Peyer's patch (tissue), 4 donors: ENCODE measurements around the gene CDK7. TPM values are rescaled to one million over a fixed set of nuclear protein-coding genes. Genes with fewer than 3 reads are reported as not detected.

Source experiments
- DNase-seq, 3 donors: peaks; one replicate each; pipeline ENCODE4 v3.0.0-alpha.2; 2017 to 2019
- H3K27ac ChIP-seq, 4 donors: fragments of 200-600 bp; sonication (generic); one replicate each; pipeline ENCODE4 v1.5.1; 2016 to 2019
- H3K27me3 ChIP-seq, 2 donors: fragments of 200-600 bp; sonication (generic); one replicate each; pipeline ENCODE4 v1.5.1; 2019
- H3K36me3 ChIP-seq, 3 donors: fragments of 200-600 bp; sonication (generic); one replicate each; pipeline ENCODE4 v1.5.1; 2016 to 2019
- H3K4me1 ChIP-seq, 4 donors: fragments of 200-600 bp; sonication (generic); one replicate each; pipeline ENCODE4 v1.5.1; 2016 to 2019
- H3K4me3 ChIP-seq, 4 donors: fragments of 200-600 bp; sonication (generic); 1 replicate in 3 of 4; 2 replicates in 1 of 4; pipeline ENCODE4 v1.5.1; 2016 to 2019; ENCODE audit warnings: mild to moderate bottlenecking in 1 of 4
- H3K9me3 ChIP-seq, 4 donors: fragments of 200-600 bp; sonication (generic); one replicate each; pipeline ENCODE4 v1.5.1; 2016 to 2019; ENCODE audit warnings: mild to moderate bottlenecking in 1 of 4
- CTCF ChIP-seq, 6 experiments: fragments of 450-650 bp in 4 of 6; fragments of 200-600 bp in 2 of 6; sonication (generic) in 1 of 6; IDR thresholded peaks; one replicate each; pipeline ENCODE4 v1.5.1; 2017 to 2019; ENCODE audit warnings: antibody characterized with exemption in 6 of 6, mild to moderate bottlenecking in 3 of 6, moderate library complexity in 1 of 6
- POLR2A ChIP-seq, 2 donors: fragments of 450-650 bp; IDR thresholded peaks; one replicate each; pipeline ENCODE4 v1.5.1; 2017; ENCODE audit warnings: antibody characterized with exemption in 2 of 2, mild to moderate bottlenecking in 2 of 2, moderate library complexity in 2 of 2
- total RNA-seq, 4 donors: library from RNA; depleted of rRNA; stranded (reverse); fragments of >200 nt; gene quantifications; one replicate each; pipeline ENCODE4 v1.1.0, GENCODE V29; 2016

CDK7 gene
- total RNA-seq, 4 donors from 2014 or later: 8.2 to 56.0 (median 25.1) TPM

- TF ChIP-seq POLR2A (IDR thresholded peaks at IDR 0.05): no peak
- no peak for TF ChIP-seq CTCF (IDR thresholded peaks at IDR 0.05)
- Histone ChIP-seq H3K4me1 (no peaks in the 10 kb centered on the region), H3K4me3 (no peak overlapping the region), H3K27ac (no peak overlapping the region), H3K36me3 (no peaks in the 10 kb centered on the region), H3K27me3 (no peaks in the 10 kb centered on the region), H3K9me3 (no peaks in the 10 kb centered on the region)
- no peak for DNase-seq
Measured at GRCh38 chr5:69206528-69207190, 28.0 kb upstream of the CDK7 start.

- Histone ChIP-seq H3K36me3 (no peaks in the 10 kb centered on the region), H3K4me1 (no peaks in the 10 kb centered on the region), H3K4me3 (no peak overlapping the region), H3K27ac (no peak overlapping the region), H3K27me3 (no peaks in the 10 kb centered on the region), H3K9me3 (no peaks in the 10 kb centered on the region)
- no peak for DNase-seq
- no peak for TF ChIP-seq CTCF (IDR thresholded peaks at IDR 0.05)
- TF ChIP-seq POLR2A (IDR thresholded peaks at IDR 0.05): no peak
Measured at GRCh38 chr5:69209602-69210001, 25.1 kb upstream of the CDK7 start.

GRCh38 chr5:69211200-69211599 is 23.5 kb upstream of the CDK7 start:
- no peak for DNase-seq
- Histone ChIP-seq H3K36me3 (no peaks in the 10 kb centered on the region), H3K4me3 (no peak overlapping the region), H3K4me1 (no peaks in the 10 kb centered on the region), H3K27me3 (no peaks in the 10 kb centered on the region), H3K27ac (no peak overlapping the region), H3K9me3 (no peaks in the 10 kb centered on the region)
- TF ChIP-seq CTCF (IDR thresholded peaks at IDR 0.05) (no peak), POLR2A (IDR thresholded peaks at IDR 0.05) (no peak)

- H3K9me3 ChIP-seq: no peaks in the 10 kb centered on the region
- no peaks in the 10 kb centered on the region for H3K36me3 ChIP-seq
- H3K27me3 ChIP-seq: no peaks in the 10 kb centered on the region
- no peak overlapping the region for H3K4me3 ChIP-seq
- H3K27ac ChIP-seq: no peak overlapping the region
- no peaks in the 10 kb centered on the region for H3K4me1 ChIP-seq
- DNase-seq: no peak
- TF ChIP-seq POLR2A (IDR thresholded peaks at IDR 0.05) (no peak), CTCF (IDR thresholded peaks at IDR 0.05) (no peak)
Measured at GRCh38 chr5:69212022-69212421, 22.7 kb upstream of the CDK7 start.

- H3K36me3 ChIP-seq: no peaks in the 10 kb centered on the region
- no peaks in the 10 kb centered on the region for H3K9me3 ChIP-seq
- peaks cover 0 to 2% (median 0%) of the 10 kb centered on the region in 4 donors for H3K4me1 ChIP-seq
- no peak for DNase-seq
- H3K4me3 ChIP-seq: no peak overlapping the region
- H3K27ac ChIP-seq: no peak overlapping the region
- no peak for TF ChIP-seq POLR2A (IDR thresholded peaks at IDR 0.05)
- TF ChIP-seq CTCF (IDR thresholded peaks at IDR 0.05): no peak
- H3K27me3 ChIP-seq: no peaks in the 10 kb centered on the region
Measured at GRCh38 chr5:69213513-69214215, 21.0 kb upstream of the CDK7 start.
